GM21723 (cell line): Measurements from ENCODE around the gene TRMT10A.

Source experiments
- ATAC-seq: cut with Tn5 transposase; IDR thresholded peaks from one replicate; pipeline ENCODE4 v1.9.1; 2021; ENCODE audit warnings: mild to moderate bottlenecking, moderate library complexity; ENCODE audit not compliant: unreplicated experiment

Gene TRMT10A, protein sequence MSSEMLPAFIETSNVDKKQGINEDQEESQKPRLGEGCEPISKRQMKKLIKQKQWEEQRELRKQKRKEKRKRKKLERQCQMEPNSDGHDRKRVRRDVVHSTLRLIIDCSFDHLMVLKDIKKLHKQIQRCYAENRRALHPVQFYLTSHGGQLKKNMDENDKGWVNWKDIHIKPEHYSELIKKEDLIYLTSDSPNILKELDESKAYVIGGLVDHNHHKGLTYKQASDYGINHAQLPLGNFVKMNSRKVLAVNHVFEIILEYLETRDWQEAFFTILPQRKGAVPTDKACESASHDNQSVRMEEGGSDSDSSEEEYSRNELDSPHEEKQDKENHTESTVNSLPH

DNA sequence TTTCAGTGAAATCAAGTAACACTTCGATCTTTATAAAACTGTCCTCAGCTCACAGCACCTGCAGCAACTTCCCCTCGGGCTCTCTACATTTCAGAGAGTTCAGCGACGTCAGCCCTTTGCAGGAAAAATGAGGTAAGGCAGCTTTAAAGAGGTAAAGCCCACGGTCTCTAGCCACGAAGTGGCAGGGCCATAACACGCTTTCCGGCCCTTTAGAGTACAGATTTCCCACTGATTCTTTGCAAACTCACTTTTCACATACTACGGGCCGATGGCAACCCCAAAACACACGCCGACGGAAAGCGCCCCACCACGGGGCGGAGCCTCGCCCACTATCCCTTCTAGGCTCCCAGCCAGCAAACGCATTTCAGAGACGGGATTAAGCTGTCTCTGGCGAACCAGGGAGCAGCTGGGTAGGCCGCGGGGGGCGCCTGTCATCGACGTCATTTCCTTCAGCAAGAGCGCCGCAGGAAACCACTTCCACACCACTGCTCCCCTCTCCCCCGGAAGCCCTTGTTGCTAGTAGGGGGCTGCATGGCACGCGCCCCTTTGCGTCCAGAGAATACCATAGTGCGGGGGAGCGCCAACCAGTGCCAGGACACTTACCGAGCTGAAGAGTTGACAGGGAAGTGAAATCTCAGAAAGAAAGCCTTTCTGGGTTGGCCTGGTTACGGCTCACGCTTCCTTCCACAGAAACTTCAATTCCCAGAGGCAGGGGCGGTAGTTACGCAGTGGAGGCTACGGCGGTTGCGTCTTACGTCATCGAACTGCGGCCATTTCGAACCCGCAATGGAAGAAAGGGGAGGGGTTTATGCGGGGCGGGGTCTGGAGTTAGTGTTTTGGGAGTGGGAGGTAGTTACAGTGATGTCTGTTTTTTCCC, at the start of gene TRMT10A:
TRMT10A (minus strand) TSS at position 730 of the 877 bp plus-strand sequence. CDS start 4,701 bp downstream, outside the sequence.
- ATAC-seq = peak; percentile 97

DNA sequence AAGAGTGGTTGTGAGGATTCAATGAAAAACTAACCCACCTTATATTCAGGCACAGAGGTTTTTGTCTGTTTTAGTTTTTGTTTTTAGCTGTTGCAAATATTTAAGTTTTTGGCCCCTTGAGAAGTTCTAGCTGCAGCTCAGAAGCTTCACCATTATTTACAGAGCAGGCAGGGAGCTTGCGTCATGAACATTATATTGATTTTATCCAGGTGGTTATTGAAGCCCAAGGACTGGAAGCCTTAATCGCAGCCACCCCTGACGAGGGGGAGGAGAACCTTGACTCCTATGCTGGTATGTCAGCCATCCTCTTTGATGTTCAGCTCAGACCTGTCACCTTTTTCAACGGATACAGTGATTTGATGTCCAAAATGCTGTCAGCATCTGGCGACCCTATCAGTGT, 48.9 kb upstream of the TRMT10A start:
- ATAC-seq = no peak

DNA sequence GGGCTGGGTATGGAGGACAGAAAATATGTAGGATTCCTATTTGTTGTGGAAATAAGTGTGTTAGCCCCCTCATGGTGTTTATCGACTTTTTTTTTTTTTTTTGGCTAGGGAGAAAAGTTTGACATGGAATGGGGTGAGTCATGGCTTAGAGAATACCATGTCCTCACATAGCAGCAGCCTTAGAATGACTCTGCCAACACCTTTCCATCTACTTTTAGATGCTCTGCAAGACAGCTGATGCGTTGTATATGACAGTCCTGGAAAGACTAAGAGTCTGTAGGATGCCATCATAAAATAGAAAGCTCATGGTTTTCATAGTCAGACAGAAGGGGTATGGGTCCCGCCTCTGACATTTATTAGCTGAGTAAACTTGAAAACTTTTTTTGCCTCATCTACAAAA, 48.4 kb upstream of the TRMT10A start:
- no peak for ATAC-seq

DNA sequence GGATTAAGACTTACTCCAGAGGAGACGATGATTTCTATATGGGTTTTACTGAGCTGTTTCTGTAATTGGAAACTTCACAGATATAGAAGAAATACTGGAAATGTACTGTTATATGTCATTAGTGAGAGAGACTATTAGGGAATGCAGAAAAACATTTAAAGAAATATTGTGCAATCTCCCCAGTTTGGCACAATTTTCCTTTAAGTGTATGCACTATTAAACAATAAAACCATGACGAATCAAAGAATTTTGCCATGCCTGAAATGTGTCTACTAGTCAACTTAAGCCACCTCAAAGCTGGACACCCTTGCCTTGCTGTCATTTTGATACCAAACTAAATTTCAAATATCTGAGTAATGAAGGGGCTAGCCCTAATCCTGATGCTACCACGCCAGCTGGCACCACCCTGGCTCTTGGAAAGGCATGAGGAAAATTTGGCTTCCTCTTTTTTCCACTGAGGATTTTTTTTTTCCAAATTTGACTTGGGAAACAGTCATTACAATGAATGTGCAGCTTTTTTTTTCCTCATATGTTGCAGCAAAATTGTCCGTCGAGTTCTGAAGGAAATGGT, 46.9 kb upstream of the TRMT10A start:
- no peak for ATAC-seq

DNA sequence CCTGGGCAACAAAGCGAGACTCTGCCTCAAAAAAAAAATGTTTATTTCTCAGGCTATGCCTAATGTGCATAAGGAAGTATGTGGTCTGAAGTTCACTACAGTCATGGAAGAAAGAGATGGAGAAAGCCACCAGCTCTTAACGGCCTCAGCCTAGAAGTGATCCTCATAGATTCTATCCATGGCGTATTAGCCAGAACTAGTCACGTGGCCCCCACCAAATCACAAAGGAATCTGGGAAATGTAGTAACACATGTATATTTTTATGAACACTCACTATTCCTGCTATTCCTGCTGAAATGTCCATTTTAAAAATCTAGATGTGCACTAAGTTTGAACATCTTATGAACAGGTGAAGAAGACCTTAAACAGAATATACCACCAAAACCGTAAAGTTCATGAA, 44.6 kb upstream of the TRMT10A start:
- no peak for ATAC-seq

DNA sequence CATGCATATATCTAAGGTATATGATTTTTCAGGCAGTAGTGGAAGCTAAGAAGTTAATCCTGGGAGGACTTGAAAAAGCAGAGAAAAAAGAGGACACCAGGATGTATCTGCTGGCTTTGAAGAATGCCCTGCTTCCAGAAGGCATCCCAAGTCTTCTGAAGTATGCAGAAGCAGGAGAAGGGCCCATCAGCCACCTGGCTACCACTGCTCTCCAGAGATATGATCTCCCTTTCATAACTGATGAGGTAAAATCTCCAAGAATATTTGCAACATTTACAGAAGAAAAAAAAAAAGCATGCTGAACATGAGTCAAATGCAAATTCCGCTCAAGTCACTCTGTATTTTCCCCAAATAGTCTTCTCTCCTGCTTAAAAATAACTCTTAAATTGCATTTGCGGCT, 42.9 kb upstream of the TRMT10A start:
- ATAC-seq = no peak

DNA sequence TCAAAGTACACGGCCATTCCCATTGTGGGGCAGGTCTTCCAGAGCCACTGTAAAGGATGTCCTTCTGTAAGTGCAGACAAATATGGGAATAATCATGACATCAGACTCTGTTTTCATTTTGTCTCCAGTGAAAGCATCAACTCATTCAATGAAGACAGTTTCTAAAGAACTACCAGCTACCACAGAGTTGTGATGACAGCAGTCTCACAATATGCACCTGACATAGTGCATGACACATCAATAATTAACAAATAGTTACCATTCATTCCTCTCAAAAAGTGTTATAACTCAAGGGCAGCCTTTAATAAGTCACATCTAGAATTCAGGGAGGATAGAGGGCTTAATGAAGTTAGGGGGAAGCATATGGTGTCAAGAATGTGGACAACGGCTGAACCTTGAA, 31.0 kb upstream of the TRMT10A start:
- ATAC-seq = no peak

DNA sequence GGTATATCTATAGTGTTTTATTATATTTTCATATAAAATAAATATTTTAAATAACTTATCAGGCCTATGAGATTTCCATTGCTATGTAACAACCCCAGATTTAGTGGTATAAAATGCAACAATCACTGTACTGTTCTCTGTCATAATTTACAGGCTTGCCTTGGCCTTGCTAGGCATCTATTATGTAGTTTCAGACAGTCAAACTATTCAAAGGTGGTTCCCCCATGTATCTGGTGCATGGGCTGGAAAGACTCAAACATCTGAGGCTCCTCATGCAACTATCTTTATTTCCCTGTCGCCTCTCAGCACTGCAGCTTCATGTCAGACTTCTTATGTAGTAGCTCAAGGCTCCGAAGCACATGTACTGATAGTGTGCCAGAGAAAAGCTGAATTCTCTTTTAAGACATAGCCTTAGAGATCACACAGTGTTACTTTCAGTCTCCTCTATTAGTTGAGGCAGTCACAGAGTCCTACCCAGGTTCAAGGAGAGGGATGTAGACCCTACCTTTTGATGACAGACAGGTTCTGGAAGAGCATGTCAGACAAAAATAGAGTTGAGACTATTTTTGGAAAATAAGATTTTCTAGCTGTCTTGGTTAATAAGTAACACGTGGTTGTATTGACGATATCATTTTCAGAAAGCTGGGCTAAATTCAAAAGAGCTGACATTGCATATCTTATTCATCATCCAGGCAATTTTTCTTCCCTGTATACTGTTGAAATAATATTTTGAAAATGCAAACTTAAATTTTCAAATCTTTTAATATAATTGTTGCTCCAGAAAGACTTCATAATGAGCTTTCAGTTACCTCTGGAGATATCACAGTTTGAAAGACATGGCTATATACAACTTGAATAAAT, 30.2 kb upstream of the TRMT10A start:
- no peak for ATAC-seq

DNA sequence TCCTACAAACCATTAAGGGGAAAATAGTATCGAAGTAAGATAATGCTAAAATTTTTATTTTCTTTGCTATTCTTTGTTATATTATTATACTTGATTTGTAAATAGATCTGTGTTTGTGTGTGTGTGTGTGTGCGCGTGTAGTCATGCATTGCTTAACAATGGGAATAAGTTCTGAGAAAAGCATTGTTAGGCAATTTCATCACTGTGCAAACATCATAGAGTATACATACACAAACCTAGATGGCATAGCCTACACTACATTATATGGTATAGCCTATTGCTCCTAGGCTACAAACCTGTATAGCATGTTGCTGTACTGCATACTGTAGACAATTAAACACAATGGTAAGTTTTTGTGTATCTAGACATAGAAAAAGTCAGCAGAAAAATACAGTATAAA, 27.9 kb upstream of the TRMT10A start:
- ATAC-seq = no peak

DNA sequence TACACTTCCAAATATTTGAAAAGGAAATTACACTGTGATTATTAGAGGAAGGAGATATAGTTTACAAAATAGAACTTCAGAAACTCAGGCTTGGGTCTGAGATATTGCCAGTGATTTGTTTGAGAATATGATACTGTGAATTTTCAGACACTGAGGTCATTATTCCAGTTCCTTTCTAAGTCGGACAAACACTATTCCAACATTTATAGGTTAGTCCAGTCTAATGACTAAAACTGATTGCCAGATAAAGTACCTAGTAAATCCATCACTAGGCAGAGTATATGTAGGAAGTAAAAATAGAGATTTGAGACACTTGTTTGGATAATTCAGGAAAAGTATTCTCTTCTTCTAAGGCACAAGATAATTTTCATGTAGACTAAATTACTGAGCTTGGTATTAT, 24.0 kb upstream of the TRMT10A start:
- ATAC-seq = no peak

DNA sequence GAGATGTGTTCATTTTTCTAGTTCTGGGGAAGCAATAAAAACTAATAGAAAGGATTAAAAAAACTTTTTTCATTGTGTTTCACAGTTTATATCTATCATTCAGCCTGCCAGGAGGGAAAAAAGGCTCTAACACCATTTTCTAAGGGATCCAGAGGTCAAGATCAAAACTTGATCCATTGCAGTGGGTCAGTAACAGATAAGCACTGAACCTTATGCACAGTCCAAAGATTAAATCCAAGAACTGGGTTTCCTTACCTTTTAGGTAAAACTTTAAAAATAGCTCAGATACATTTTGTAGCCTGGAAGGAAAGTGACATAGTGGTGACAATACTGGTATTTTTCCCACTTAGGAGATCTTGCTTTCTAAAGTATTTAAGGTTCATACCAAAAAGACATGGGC, 23.5 kb upstream of the TRMT10A start:
- ATAC-seq = no peak

DNA sequence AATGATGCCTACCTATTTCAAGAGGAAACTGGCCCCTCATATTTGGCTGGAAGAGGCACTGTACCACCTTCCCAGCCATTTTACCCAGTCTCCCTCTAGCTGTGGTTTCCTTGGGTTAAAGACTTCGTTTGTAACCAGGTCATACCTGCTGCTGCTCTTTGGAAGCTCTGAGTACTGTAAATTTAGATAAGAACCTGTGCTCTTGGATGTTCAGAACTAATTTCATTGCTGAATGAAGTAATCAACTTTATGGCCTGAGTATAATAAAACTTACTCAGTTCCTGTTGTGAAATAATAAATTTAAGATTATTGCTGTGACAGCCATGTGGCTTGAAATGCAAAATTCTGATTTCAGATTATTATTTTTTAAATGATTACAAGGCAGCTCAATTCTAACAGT, 23.0 kb upstream of the TRMT10A start:
- no peak for ATAC-seq

DNA sequence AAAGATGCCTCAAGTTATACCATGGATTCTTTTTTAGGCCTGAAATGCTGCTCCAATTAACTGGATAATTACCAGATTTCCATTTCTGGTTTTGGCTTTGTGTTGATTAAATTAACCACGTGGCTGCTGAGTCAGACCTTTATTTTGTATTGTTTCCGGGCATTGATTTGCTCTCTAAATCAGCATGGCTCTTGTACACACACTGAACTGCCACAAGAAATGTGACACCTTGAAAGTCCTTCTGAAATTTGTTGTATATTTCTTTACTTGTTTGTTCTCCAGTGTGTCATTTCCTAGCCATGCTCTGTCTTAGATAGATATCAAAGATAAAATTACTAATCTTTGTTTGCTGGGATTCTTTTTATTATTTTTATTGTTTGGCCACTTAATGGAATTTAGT, 22.5 kb upstream of the TRMT10A start:
- no peak for ATAC-seq

DNA sequence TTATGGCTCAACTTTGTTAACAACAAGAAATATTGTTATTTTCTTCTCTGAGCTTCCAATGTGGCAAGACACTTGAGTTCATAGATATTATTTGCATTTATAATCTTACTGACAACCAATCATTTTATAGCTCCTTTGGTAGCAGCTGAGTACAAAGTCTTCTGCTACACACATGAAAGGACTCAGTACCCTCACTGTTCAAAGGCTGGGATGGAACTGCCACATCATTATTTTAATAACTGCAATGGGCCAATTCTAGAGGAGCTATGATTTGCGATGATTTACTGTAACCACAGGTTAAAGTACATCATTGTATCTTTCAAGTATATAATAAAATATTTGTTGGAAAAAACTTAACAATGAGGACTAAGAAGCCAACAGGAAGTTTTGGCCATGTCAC, 21.7 kb upstream of the TRMT10A start:
- ATAC-seq = no peak

DNA sequence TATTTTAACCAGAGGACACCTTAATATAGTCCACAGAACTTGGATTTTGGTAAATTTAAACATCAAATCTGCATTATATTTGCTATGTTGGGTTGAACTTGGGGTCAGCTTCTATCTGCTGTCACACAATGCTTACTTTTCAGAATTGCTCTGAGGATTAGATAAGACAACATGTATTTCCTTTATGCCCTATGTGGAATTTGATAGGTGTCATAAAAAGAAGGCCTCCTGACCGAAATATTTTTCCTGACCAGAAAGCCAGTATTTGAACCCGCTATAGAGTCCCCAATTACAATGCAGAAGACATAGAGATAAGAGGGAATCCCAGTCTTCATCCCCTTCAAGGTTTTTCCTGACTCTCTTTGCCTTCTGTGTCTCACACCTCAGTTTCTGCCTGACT, 14.9 kb upstream of the TRMT10A start:
- no peak for ATAC-seq

DNA sequence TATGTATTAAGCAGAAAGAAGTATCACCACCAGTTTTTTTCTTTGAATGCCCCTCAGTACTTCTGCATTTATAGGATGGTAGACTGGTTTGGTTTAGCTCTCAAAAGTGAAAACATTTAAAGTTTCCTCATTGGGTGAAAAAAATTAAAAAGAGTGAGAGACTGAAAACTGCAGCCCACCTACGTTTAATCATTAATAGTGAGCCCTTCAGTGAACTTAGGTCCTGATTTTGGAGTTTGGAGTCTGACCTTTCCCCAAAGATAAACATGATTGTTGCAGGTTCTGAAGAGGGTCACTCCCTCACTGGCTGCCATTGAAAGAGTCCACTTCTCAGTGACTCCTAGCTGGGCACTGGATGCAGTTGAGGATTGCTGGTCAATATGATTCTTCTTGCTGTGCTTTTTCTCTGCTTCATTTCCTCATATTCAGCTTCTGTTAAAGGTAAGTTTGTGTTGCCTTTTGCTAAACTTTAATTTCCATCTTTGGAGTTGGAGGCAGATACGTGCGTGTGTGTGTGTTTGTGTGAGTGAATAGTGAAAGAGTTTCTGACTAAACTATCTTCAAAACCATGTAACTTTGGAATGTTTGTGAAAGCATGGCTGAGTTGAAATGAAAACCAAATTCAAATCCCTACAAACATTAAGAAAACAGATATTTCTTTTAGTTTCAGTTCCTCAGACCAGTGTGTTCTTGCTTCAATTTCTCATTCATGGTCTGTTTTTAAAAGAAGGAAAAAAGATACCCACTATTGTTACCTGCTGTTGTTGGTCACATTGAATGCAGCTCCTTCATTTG, 10.9 kb upstream of the TRMT10A start, which contains the start of gene MTTP:
MTTP (plus strand) TSS at position 295 of the 795 bp plus-strand sequence; CDS start at position 381, 86 bp downstream.
- ATAC-seq = peak; percentile 85

DNA sequence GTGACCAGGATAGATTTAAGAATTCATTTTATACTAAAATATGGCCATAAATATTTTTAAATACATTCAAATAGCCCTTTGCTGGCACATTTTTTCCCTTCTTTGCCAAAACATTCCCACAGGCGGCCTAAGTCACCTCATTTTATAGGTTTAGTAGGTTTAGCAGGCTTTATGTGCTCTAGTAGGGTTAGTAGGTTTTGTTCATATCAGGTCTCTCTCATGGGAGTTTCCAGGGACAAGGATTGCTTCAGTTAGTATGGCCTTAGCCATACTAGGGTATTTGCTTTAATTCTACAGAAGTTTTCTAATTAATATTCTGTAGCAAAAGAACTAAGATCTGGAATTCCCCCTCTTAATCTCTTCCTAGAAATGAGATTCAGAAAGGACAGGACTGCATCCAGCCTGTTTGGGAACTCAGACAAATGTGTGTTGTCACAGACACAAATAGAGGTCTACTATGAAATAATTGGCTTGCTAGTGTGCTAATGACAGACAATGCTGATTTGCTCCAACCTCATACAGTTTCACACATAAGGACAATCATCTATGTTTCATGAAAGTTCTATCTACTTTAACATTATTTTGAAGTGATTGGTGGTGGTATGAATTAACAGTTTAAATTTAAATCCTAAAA, 10.0 kb upstream of the TRMT10A start:
- ATAC-seq = no peak

DNA sequence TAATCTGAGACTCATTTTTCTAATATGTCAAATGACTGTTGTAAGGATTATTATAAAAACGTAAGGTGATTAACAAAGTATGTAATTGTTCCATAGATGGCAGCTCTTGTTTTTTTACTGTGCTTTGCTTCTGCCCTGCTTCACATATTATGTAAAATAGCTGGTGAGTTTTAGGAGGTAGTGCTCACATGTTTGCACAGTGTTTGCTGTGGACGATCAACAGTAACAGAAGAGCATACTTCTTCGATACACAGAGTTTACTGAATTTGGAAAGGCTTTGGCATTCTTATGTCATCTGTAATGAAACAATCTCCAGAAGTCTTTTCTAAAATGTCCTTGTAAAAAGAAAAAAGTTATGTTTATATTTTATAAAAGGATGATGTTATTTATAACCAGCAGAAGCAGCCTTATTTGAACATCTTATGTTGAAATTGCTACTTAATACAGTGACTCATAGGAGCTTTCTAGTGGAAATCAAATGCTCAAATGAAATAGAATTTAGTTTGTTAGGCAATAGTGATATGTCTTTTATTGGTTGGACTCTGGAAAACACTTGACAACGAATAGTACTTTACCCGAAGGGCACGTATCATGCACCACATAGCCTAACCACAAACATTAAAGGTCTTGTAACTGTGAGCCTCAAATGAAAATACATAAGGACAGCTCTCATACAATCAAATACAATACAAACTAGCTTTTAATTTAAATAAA, 8.8 kb upstream of the TRMT10A start:
- ATAC-seq = no peak

DNA sequence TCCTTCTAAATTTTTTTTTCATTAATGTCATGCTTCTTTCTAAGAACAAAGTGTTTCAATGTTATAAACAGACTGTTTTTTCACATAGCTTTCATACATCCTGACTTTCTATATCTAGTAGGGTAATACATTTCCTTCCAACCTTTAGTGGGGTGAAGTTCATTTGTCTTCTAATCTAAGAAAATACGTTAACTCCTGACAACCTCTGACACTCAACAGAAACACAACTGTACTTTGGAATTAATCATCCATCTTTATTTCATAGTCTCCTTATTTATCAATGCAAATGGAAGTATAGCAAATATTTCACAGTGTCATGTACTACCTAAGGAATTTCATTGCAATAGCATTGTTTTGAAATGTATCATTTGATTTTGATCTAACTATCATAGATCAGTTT, 8.0 kb upstream of the TRMT10A start:
- no peak for ATAC-seq
